H9 (cell line): ENCODE measurements around the gene CLMP. TPM values are rescaled to one million over a fixed set of nuclear protein-coding genes. Genes with fewer than 3 reads are reported as not detected.

Experiments
- DNase-seq: peaks from one replicate; pipeline ENCODE4 v3.0.0-alpha.2; 2017
- H2AFZ ChIP-seq: one replicate; pipeline ENCODE4 v1.6.1; 2013; ENCODE audit warnings: mild to moderate bottlenecking, low read length, control low read depth, moderate library complexity
- H2AK5ac ChIP-seq: 2 replicates; pipeline ENCODE4 v1.6.1; 2013; ENCODE audit warnings: low read length, control low read depth, mixed read lengths; ENCODE audit not compliant: insufficient read length
- H2BK120ac ChIP-seq: one replicate; pipeline ENCODE4 v1.6.1; 2013; ENCODE audit warnings: low read depth, mild to moderate bottlenecking, low read length, control low read depth, inconsistent platforms; ENCODE audit not compliant: poor library complexity, severe bottlenecking
- H2BK12ac ChIP-seq: 2 replicates; pipeline ENCODE4 v1.6.1; 2013; ENCODE audit warnings: low read length, control low read depth, mixed read lengths, low read depth; ENCODE audit not compliant: insufficient read length
- H2BK15ac ChIP-seq: 2 replicates; pipeline ENCODE4 v1.6.1; 2013; ENCODE audit warnings: low read depth, low read length, control low read depth
- H2BK20ac ChIP-seq: one replicate; pipeline ENCODE4 v1.6.1; 2013; ENCODE audit warnings: low read depth, mild to moderate bottlenecking, low read length, control low read depth, inconsistent platforms; ENCODE audit not compliant: poor library complexity, severe bottlenecking
- H2BK5ac ChIP-seq: 2 replicates; pipeline ENCODE4 v1.6.1; 2013; ENCODE audit warnings: low read length, control low read depth, mixed read lengths; ENCODE audit not compliant: insufficient read length
- H3K14ac ChIP-seq: 2 replicates; pipeline ENCODE4 v1.6.1; 2013; ENCODE audit warnings: low read length, control low read depth; ENCODE audit not compliant: insufficient read depth
- H3K18ac ChIP-seq: 2 replicates; pipeline ENCODE4 v1.6.1; 2013; ENCODE audit warnings: low read depth, mild to moderate bottlenecking, mixed read lengths, low read length, control low read depth; ENCODE audit not compliant: insufficient read length
- H3K23ac ChIP-seq: 2 replicates; pipeline ENCODE4 v1.6.1; 2013; ENCODE audit warnings: low read length, control low read depth, mixed read lengths, low read depth; ENCODE audit not compliant: insufficient read length
- H3K23me2 ChIP-seq: 2 replicates; pipeline ENCODE4 v1.6.1; 2013; ENCODE audit warnings: low read depth, mild to moderate bottlenecking, mixed read lengths, low read length, control low read depth; ENCODE audit not compliant: insufficient read length, poor library complexity, severe bottlenecking
- H3K27ac ChIP-seq: 2 replicates; pipeline ENCODE4 v1.5.1; 2013; ENCODE audit warnings: low read length, control low read depth, mixed read lengths, low read depth; ENCODE audit not compliant: insufficient read length
- H3K27me3 ChIP-seq: 2 replicates; pipeline ENCODE4 v1.6.1; 2013; ENCODE audit warnings: low read length, control low read depth, inconsistent platforms; ENCODE audit not compliant: insufficient read depth
- H3K4ac ChIP-seq: 2 replicates; pipeline ENCODE4 v1.6.1; 2013; ENCODE audit warnings: low read depth, mild to moderate bottlenecking, control low read depth, inconsistent platforms, low read length, moderate library complexity
- H3K4me1 ChIP-seq: 2 replicates; pipeline ENCODE4 v1.6.1; 2013; ENCODE audit warnings: low read length, control low read depth, inconsistent platforms; ENCODE audit not compliant: insufficient read depth
- H3K4me2 ChIP-seq: 2 replicates; pipeline ENCODE4 v1.6.1; 2013; ENCODE audit warnings: low read length, control low read depth, mixed read lengths; ENCODE audit not compliant: insufficient read length, insufficient read depth
- H3K56ac ChIP-seq: 2 replicates; pipeline ENCODE4 v1.6.1; 2013; ENCODE audit warnings: low read depth, mild to moderate bottlenecking, mixed read lengths, low read length, control low read depth; ENCODE audit not compliant: insufficient read length
- H3K79me1 ChIP-seq: 2 replicates; pipeline ENCODE4 v1.6.1; 2013; ENCODE audit warnings: low read depth, mild to moderate bottlenecking, moderate library complexity, low read length, control low read depth, inconsistent platforms; ENCODE audit not compliant: insufficient read depth, poor library complexity, severe bottlenecking
- H3K79me2 ChIP-seq: 2 replicates; pipeline ENCODE4 v1.6.1; 2013; ENCODE audit warnings: low read length, control low read depth, inconsistent platforms; ENCODE audit not compliant: insufficient read depth
- H3K9ac ChIP-seq: 2 replicates; pipeline ENCODE4 v1.6.1; 2013; ENCODE audit warnings: low read length, control low read depth, mixed read lengths; ENCODE audit not compliant: insufficient read length; ENCODE audit errors: extremely low read depth
- H3K9me3 ChIP-seq: one replicate; pipeline ENCODE4 v1.6.1; 2013; ENCODE audit warnings: low read depth, low read length, inconsistent platforms; ENCODE audit not compliant: control insufficient read depth
- H3T11ph ChIP-seq: one replicate; pipeline ENCODE4 v1.6.1; 2013; ENCODE audit warnings: mild to moderate bottlenecking, low read length, control low read depth, inconsistent platforms
- H4K20me1 ChIP-seq: one replicate; pipeline ENCODE4 v1.6.1; 2013; ENCODE audit not compliant: control insufficient read depth, insufficient read length, insufficient read depth
- H4K5ac ChIP-seq: 2 replicates; pipeline ENCODE4 v1.6.1; 2013; ENCODE audit warnings: low read depth, mild to moderate bottlenecking, mixed read lengths, low read length, control low read depth; ENCODE audit not compliant: insufficient read length
- H4K8ac ChIP-seq: replicated peaks from 2 replicates; pipeline ENCODE4 v1.6.1; 2013; ENCODE audit warnings: low read length, control low read depth, mixed read lengths, low read depth; ENCODE audit not compliant: insufficient read length
- H4K91ac ChIP-seq: 2 replicates; pipeline ENCODE4 v1.6.1; 2013; ENCODE audit warnings: low read depth, mild to moderate bottlenecking, moderate library complexity, mixed read lengths, low read length, control low read depth; ENCODE audit not compliant: insufficient read length
- H3K27ac Mint-ChIP-seq, 3 experiments: 2 replicates in 2 of 3; 3 replicates in 1 of 3; pipeline ENCODE4 v1.8.0; 2020 to 2021; ENCODE audit warnings: mixed read lengths in 3 of 3, mild to moderate bottlenecking in 1 of 3, moderate library complexity in 1 of 3
- H3K27me3 Mint-ChIP-seq: 2 replicates; pipeline ENCODE4 v1.8.0; 2021; ENCODE audit warnings: low read depth, mild to moderate bottlenecking, moderate library complexity, mixed read lengths
- H3K36me3 Mint-ChIP-seq, 3 experiments: 2 replicates in 2 of 3; 3 replicates in 1 of 3; pipeline ENCODE4 v1.8.0; 2020 to 2021; ENCODE audit warnings: low read depth in 3 of 3, mixed read lengths in 3 of 3; ENCODE audit not compliant: insufficient read depth in 1 of 3
- H3K4me1 Mint-ChIP-seq, 2 experiments: 2 replicates each; pipeline ENCODE4 v1.8.0; 2020; ENCODE audit warnings: mixed read lengths in 2 of 2
- H3K4me3 Mint-ChIP-seq, 2 experiments: 2 replicates in 1 of 2; 3 replicates in 1 of 2; pipeline ENCODE4 v1.8.0; 2020 to 2021; ENCODE audit warnings: mild to moderate bottlenecking in 2 of 2, mixed read lengths in 2 of 2, moderate library complexity in 1 of 2
- H3K9me3 Mint-ChIP-seq, 2 experiments: 2 replicates in 1 of 2; 3 replicates in 1 of 2; pipeline ENCODE4 v1.8.0; 2020; ENCODE audit warnings: mild to moderate bottlenecking in 2 of 2, mixed read lengths in 2 of 2, moderate library complexity in 1 of 2
- WGBS: extraction: QIAGEN DNeasy Blood & Tissue Kit; methylation state at CpG from one replicate; pipeline ENCODE4 v1.1.7; 2013; ENCODE audit warnings: missing lambda C conversion rate, low lambda C conversion rate, mixed read lengths; ENCODE audit not compliant: insufficient read length; ENCODE audit errors: extremely low coverage; 5-methylcytosine and 5-hydroxymethylcytosine counted together
- total RNA-seq: library from RNA; stranded (reverse); gene quantifications from 2 replicates; pipeline ENCODE4 v1.2.1, GENCODE V29; 2021
- TF ChIP-seq, protein P1 (sequence below): fragments of 200-600 bp; sonication (generic); conservative IDR thresholded peaks from 3 replicates; pipeline ENCODE4 v1.8.0; 2021; ENCODE audit warnings: antibody characterized with exemption, mild to moderate bottlenecking

The CLMP gene
- total RNA-seq, 1 experiment from 2014 or later: 13.8 TPM

DNA sequence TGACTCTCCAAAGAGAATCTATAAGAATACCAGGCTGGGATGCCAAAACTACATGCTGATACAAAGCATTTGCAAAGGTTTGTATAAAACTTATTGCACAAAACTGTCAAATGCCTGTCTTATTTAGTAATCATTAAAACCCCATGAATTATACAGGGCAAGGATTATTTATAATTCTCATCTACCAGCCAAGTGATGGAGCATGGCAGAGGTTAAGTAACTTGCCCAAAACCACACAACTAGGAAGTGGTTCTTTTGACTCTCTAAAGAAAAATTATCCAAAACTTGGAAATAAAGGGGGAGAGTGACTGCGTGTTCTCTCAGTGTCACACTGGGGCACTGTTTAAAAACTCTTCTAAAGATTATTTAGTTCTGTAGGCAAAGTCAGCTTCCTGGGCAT lies 17.4 kb upstream of the CLMP start:
- 0 out of 2 replicates have a peak, but pooled peaks cover 2% of the 10 kb centered on the region for H3K27me3 ChIP-seq
- no peak overlapping the region for H2BK120ac ChIP-seq
- no peak overlapping the region for H3K4me2 ChIP-seq
- no peak overlapping the region for H2AFZ ChIP-seq
- no peak overlapping the region for H3K23ac ChIP-seq
- H2AK5ac ChIP-seq: no peak overlapping the region
- H2BK12ac ChIP-seq: no peak overlapping the region
- DNase-seq: no peak
- H2BK5ac ChIP-seq: no peak overlapping the region
- no peaks in the 10 kb centered on the region for H3K79me2 ChIP-seq
- no peak overlapping the region for H4K91ac ChIP-seq
- no peak overlapping the region for H3K4me3 Mint-ChIP-seq
- no peak overlapping the region for H3K14ac ChIP-seq
- H3K36me3 Mint-ChIP-seq: no peaks in the 10 kb centered on the region; a peak in 1 of 7 replicates
- no peak overlapping the region for H3K4ac ChIP-seq
- H4K8ac ChIP-seq: no peak overlapping the region
- H3K56ac ChIP-seq: no peak overlapping the region
- H4K20me1 ChIP-seq: no peaks in the 10 kb centered on the region
- H3K27ac Mint-ChIP-seq: no peak overlapping the region
- no peak overlapping the region for H2BK15ac ChIP-seq
- H2BK20ac ChIP-seq: no peak overlapping the region
- H4K5ac ChIP-seq: no peak overlapping the region
- H3K27me3 Mint-ChIP-seq: peaks cover 8% of the 10 kb centered on the region
- H3K9me3 ChIP-seq: no peaks in the 10 kb centered on the region
- no peak overlapping the region for H3K18ac ChIP-seq
- peaks cover 25 to 28% of the 10 kb centered on the region in 2 experiments for H3K4me1 Mint-ChIP-seq
- WGBS: no CpG with 5 or more reads among the region's 1 CpG
- no peaks in the 10 kb centered on the region for H3K23me2 ChIP-seq
- peaks cover 3 to 7% of the 10 kb centered on the region in 2 experiments; a peak in 3 of 5 replicates for H3K9me3 Mint-ChIP-seq
- H3K27ac ChIP-seq: no peak overlapping the region
- no peak overlapping the region for H3T11ph ChIP-seq
- no peaks in the 10 kb centered on the region; the same call in 1 of the 2 replicates for H3K4me1 ChIP-seq
- H3K79me1 ChIP-seq: no peaks in the 10 kb centered on the region
- H3K9ac ChIP-seq: no peak overlapping the region
- TF ChIP-seq, protein P1, sequence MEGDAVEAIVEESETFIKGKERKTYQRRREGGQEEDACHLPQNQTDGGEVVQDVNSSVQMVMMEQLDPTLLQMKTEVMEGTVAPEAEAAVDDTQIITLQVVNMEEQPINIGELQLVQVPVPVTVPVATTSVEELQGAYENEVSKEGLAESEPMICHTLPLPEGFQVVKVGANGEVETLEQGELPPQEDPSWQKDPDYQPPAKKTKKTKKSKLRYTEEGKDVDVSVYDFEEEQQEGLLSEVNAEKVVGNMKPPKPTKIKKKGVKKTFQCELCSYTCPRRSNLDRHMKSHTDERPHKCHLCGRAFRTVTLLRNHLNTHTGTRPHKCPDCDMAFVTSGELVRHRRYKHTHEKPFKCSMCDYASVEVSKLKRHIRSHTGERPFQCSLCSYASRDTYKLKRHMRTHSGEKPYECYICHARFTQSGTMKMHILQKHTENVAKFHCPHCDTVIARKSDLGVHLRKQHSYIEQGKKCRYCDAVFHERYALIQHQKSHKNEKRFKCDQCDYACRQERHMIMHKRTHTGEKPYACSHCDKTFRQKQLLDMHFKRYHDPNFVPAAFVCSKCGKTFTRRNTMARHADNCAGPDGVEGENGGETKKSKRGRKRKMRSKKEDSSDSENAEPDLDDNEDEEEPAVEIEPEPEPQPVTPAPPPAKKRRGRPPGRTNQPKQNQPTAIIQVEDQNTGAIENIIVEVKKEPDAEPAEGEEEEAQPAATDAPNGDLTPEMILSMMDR: no peak
